Smooth muscle cell (in vitro differentiated cells): ENCODE measurements around the gene PLA2G15. TPM values are rescaled to one million over a fixed set of nuclear protein-coding genes. Genes with fewer than 3 reads are reported as not detected.

Experiments
- DNase-seq: peaks from one replicate; lab custom pipeline; 2025; ENCODE audit not compliant: unreplicated experiment; lab: John Stamatoyannopoulos, UW
- H2AFZ ChIP-seq: fragments of 200-600 bp; sonication (generic); 2 replicates; pipeline ENCODE4 v1.6.0; 2016; ENCODE audit warnings: antibody characterized with exemption, low read depth, mild to moderate bottlenecking
- H3F3A ChIP-seq: fragments of 200-600 bp; sonication (generic); 2 replicates; pipeline ENCODE4 v1.6.0; 2017; ENCODE audit warnings: antibody characterized with exemption, low read depth
- H3K27ac ChIP-seq: fragments of 200-600 bp; sonication (generic); 2 replicates; pipeline ENCODE4 v1.5.1; 2016; ENCODE audit warnings: low read depth, mild to moderate bottlenecking
- H3K27me3 ChIP-seq: fragments of 200-600 bp; sonication (generic); 2 replicates; pipeline ENCODE4 v1.6.1; 2016; ENCODE audit warnings: low read depth, mild to moderate bottlenecking
- H3K36me3 ChIP-seq: fragments of 200-600 bp; sonication (generic); 2 replicates; pipeline ENCODE4 v1.5.1; 2016; ENCODE audit warnings: low read depth
- H3K4me1 ChIP-seq: fragments of 200-600 bp; sonication (generic); 2 replicates; pipeline ENCODE4 v1.5.1; 2016; ENCODE audit warnings: low read depth
- H3K4me2 ChIP-seq: fragments of 200-600 bp; sonication (generic); 2 replicates; pipeline ENCODE4 v1.6.0; 2016; ENCODE audit warnings: mild to moderate bottlenecking
- H3K4me3 ChIP-seq: fragments of 200-600 bp; sonication (generic); 2 replicates; pipeline ENCODE4 v1.5.1; 2016; ENCODE audit warnings: mild to moderate bottlenecking
- H3K79me2 ChIP-seq: fragments of 200-600 bp; sonication (generic); 2 replicates; pipeline ENCODE4 v1.6.0; 2016; ENCODE audit warnings: low read depth, mild to moderate bottlenecking
- H3K9ac ChIP-seq: fragments of 200-600 bp; sonication (generic); 2 replicates; pipeline ENCODE4 v1.6.0; 2016; ENCODE audit warnings: low read depth
- H3K9me3 ChIP-seq: fragments of 200-600 bp; sonication (generic); replicated peaks from 2 replicates; pipeline ENCODE4 v1.5.1; 2016; ENCODE audit warnings: low read depth
- H4K20me1 ChIP-seq: fragments of 200-600 bp; sonication (generic); 2 replicates; pipeline ENCODE4 v1.6.0; 2016; ENCODE audit warnings: low read depth
- CTCF ChIP-seq: fragments of 200-600 bp; sonication (generic); IDR thresholded peaks from 2 replicates; pipeline ENCODE4 v1.5.1; 2017; ENCODE audit warnings: borderline replicate concordance, mild to moderate bottlenecking, antibody characterized with exemption; ENCODE audit not compliant: insufficient read depth, poor library complexity, severe bottlenecking
- WGBS: methylation state at CpG from one replicate; pipeline ENCODE4 v1.1.7; 2016; ENCODE audit warnings: low lambda C conversion rate; 5-methylcytosine and 5-hydroxymethylcytosine counted together
- polyA plus RNA-seq: library from polyadenylated mRNA; unstranded; fragments of >200 nt; fragmentation: Nextera tagmentation; extraction: Ambion mirVana; gene quantifications from 2 replicates; pipeline ENCODE4 v1.2.1, GENCODE V29; 2016
- total RNA-seq: library from RNA; depleted of rRNA; stranded (reverse); fragments of >200 nt; gene quantifications from 2 replicates; pipeline ENCODE4 v1.2.3, GENCODE V29; 2014

The PLA2G15 gene
- total and polyA plus RNA-seq, 2 experiments from 2014 or later: 22.5 to 38.3 TPM

- TF ChIP-seq CTCF: no peak
- WGBS: 92% methylated on average over 13 of the region's 13 CpGs
- peaks cover 72% of the 10 kb centered on the region for H4K20me1 ChIP-seq
Observed at GRCh38 chr16:68279726-68280558, 34.8 kb downstream of the PLA2G15 start.

GRCh38 chr16:68281368-68282063, 36.3 kb downstream of the PLA2G15 start:
- H2AFZ ChIP-seq: no peak overlapping the region
- no peak overlapping the region for H3K27ac ChIP-seq
- no peaks in the 10 kb centered on the region for H3K36me3 ChIP-seq
- peaks cover 78% of the 10 kb centered on the region for H4K20me1 ChIP-seq
- H3K4me2 ChIP-seq: no peak overlapping the region
- no peak overlapping the region for H3K4me3 ChIP-seq
- peaks cover 15% of the 10 kb centered on the region for H3K79me2 ChIP-seq
- H3K27me3 ChIP-seq: no peaks in the 10 kb centered on the region
- no peaks in the 10 kb centered on the region for H3K9me3 ChIP-seq
- H3K4me1 ChIP-seq: no peaks in the 10 kb centered on the region
- DNase-seq: no peak
- no peak for TF ChIP-seq CTCF
- H3K9ac ChIP-seq: no peak overlapping the region
- H3F3A ChIP-seq: no peaks in the 10 kb centered on the region
- WGBS: 97% methylated on average over 4 of the region's 4 CpGs

More at GRCh38 chr16:68279726-68280558, 34.8 kb downstream of the PLA2G15 start:
- Histone ChIP-seq H3K4me1 (no peaks in the 10 kb centered on the region), H3F3A (no peaks in the 10 kb centered on the region), H3K79me2 (peaks cover 13% of the 10 kb centered on the region), H3K4me2 (no peak overlapping the region), H3K9me3 (no peaks in the 10 kb centered on the region), H3K27me3 (no peaks in the 10 kb centered on the region), H3K4me3 (no peak overlapping the region), H3K9ac (no peak overlapping the region), H2AFZ (no peak overlapping the region), H3K36me3 (no peaks in the 10 kb centered on the region), H3K27ac (no peak overlapping the region)
- DNase-seq: no peak

DNA sequence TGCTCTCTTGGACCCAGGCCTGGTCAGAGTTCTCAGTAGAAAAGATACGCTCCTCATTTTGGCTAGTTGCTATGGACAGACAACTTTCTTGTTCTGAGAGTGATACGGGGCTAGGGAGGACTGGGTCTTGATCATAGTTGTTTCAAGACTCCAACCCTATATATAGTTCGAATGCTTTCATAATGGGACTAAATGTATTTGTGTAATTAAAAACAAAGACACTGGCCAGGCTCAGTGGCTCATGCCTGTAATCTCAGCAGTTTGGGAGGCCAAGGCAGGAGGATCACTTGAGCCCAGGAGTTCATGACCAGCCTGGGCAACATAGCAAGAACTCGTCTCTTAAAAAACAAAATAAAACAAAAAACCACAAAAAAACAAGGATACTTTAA, 36.9 kb downstream of the PLA2G15 start:
- Histone ChIP-seq H4K20me1 (peaks cover 78% of the 10 kb centered on the region), H3K4me1 (no peaks in the 10 kb centered on the region), H3K79me2 (peaks cover 21% of the 10 kb centered on the region), H3K4me3 (no peak overlapping the region), H3K4me2 (no peak overlapping the region), H3K36me3 (no peaks in the 10 kb centered on the region), H3K9ac (no peak overlapping the region), H3F3A (no peaks in the 10 kb centered on the region), H3K9me3 (no peaks in the 10 kb centered on the region), H2AFZ (no peak overlapping the region), H3K27ac (no peak overlapping the region), H3K27me3 (no peaks in the 10 kb centered on the region)
- 98% methylated on average over 4 of the region's 4 CpGs for WGBS
- DNase-seq: no peak
- no peak for TF ChIP-seq CTCF
